Measurements from ENCODE around the gene ERO1A.

DNA sequence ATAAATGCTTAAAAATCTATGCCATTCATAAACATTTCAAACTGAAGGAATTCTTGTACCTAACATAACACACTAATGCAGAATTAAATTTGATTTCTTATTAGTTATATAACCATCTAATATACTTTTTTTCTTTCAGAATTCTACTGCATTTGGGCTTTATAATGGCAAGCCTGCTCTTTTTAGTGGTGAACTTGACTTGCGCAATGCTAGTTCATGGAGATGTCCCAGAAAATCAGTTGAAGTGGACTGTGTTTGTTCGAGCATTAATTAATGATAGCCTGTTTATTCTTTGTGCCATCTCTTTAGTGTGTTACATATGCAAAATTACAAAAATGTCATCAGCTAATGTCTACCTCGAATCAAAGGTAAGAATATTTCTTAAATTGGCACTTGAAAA, 95.4 kb downstream of the ERO1A start:
- TF ChIP-seq CTCF (IDR thresholded peaks at IDR 0.05; ENCODE audit: low read depth, low read length, missing input control), result no peak
- no peak for TF ChIP-seq GABPA (IDR thresholded peaks at IDR 0.05 in 1 of 2, conservative IDR thresholded peaks at IDR 0.05 in 1 of 2)
- TF ChIP-seq REST (IDR thresholded peaks at IDR 0.05), result no peak

Measured in liver (tissue), 3 donors.